AG10803 (cell line): ENCODE data around the gene SSH2.
A peak's percentile ranks its signal among the peaks of the same experiment; 100 is the strongest.
"Not testable (repeated sequence)": the region's sequence is repeated elsewhere in the genome, so short reads cannot be mapped to it uniquely, and the experiment has no call there.

Experiments
- DNase-seq: peaks from one replicate; pipeline ENCODE4 v3.0.0; 2010; ENCODE audit warnings: low read depth
- H3K4me3 ChIP-seq: 2 replicates; pipeline ENCODE4 v1.5.1; 2011; ENCODE audit warnings: mild to moderate bottlenecking, low read length, control low read depth
- CTCF ChIP-seq: conservative IDR thresholded peaks from 2 replicates; pipeline ENCODE4 v1.5.1; 2011; ENCODE audit warnings: mild to moderate bottlenecking, low read length, control low read depth, inconsistent platforms

SSH2 gene

GRCh38 chr17:29959658-29960337 lies 29.8 kb upstream of the SSH2 start:
- no peak overlapping the region for H3K4me3 ChIP-seq
- no peak for DNase-seq
- no peak for TF ChIP-seq CTCF

GRCh38 chr17:29958947-29959657 lies 29.1 kb upstream of the SSH2 start:
- H3K4me3 ChIP-seq = no peak overlapping the region
- no peak for TF ChIP-seq CTCF
- DNase-seq = peak; percentile 11

- not testable (repeated sequence) for DNase-seq, H3K4me3 ChIP-seq
Measured at GRCh38 chr17:29957488-29957887, 27.5 kb upstream of the SSH2 start.

GRCh38 chr17:29956225-29956624 lies 26.2 kb upstream of the SSH2 start:
- no peak for TF ChIP-seq CTCF
- no peak for DNase-seq
- H3K4me3 ChIP-seq = no peak overlapping the region

GRCh38 chr17:29954405-29954804 lies 24.4 kb upstream of the SSH2 start:
- DNase-seq = no peak
- H3K4me3 ChIP-seq = no peak overlapping the region
- TF ChIP-seq CTCF = peak; percentile 12

- H3K4me3 ChIP-seq = no peak overlapping the region
- TF ChIP-seq CTCF = no peak
- no peak for DNase-seq
Measured at GRCh38 chr17:29949696-29950095, 19.7 kb upstream of the SSH2 start.

GRCh38 chr17:29948448-29949215 lies 18.6 kb upstream of the SSH2 start:
- TF ChIP-seq CTCF = no peak
- no peak overlapping the region for H3K4me3 ChIP-seq
- DNase-seq = no peak
